NCI-H460 (cell line): Measurements from ENCODE around the gene PRDM16. TPM values are rescaled to one million over a fixed set of nuclear protein-coding genes. Genes with fewer than 3 reads are reported as not detected.
A peak's percentile ranks its signal among the peaks of the same experiment; 100 is the strongest.

ENCODE experiments used
- DNase-seq: peaks from one replicate; pipeline ENCODE4 v3.0.0-alpha.2; 2016; ENCODE audit warnings: low read depth; ENCODE audit errors: extremely low read depth
- total RNA-seq: library from RNA; depleted of rRNA; stranded (reverse); fragments of >200 nt; shearing (Covaris generic); gene quantifications from 2 replicates; pipeline ENCODE4 v1.2.3, GENCODE V29; 2014

Gene PRDM16
- total RNA-seq, 1 experiment from 2014 or later = 2.2 TPM

GRCh38 chr1:3308053-3308452, 239.1 kb downstream of the PRDM16 start:
- no peak for DNase-seq

- no peak for DNase-seq
Measured at GRCh38 chr1:3310718-3311400, 241.9 kb downstream of the PRDM16 start.

- no peak for DNase-seq
Measured at GRCh38 chr1:3311711-3312110, 242.7 kb downstream of the PRDM16 start.

GRCh38 chr1:3312310-3312897, 243.4 kb downstream of the PRDM16 start:
- no peak for DNase-seq

GRCh38 chr1:3312898-3313575, 244.0 kb downstream of the PRDM16 start:
- peak; percentile 93 for DNase-seq

- no peak for DNase-seq
Measured at GRCh38 chr1:3313576-3313950, 244.6 kb downstream of the PRDM16 start.

- DNase-seq = no peak
Measured at GRCh38 chr1:3314491-3315381, 245.7 kb downstream of the PRDM16 start.

GRCh38 chr1:3315399-3316339, 246.7 kb downstream of the PRDM16 start:
- DNase-seq = no peak

GRCh38 chr1:3316340-3316943, 247.4 kb downstream of the PRDM16 start:
- no peak for DNase-seq

GRCh38 chr1:3317456-3317855, 248.5 kb downstream of the PRDM16 start:
- DNase-seq = no peak

- DNase-seq = no peak
Measured at GRCh38 chr1:3318329-3318728, 249.3 kb downstream of the PRDM16 start.

- peak; percentile 65 for DNase-seq
Measured at GRCh38 chr1:3319874-3320245, 250.9 kb downstream of the PRDM16 start.

GRCh38 chr1:3320246-3321152, 251.5 kb downstream of the PRDM16 start:
- DNase-seq = no peak

- DNase-seq = no peak
Measured at GRCh38 chr1:3321559-3322449, 252.8 kb downstream of the PRDM16 start.

GRCh38 chr1:3322450-3323020, 253.5 kb downstream of the PRDM16 start:
- no peak for DNase-seq

- no peak for DNase-seq
Measured at GRCh38 chr1:3323021-3323795, 254.2 kb downstream of the PRDM16 start.
